Lung (tissue), 12 donors: ENCODE measurements around the gene OR2T11. TPM values are rescaled to one million over a fixed set of nuclear protein-coding genes. Genes with fewer than 3 reads are reported as not detected.

Source experiments
- ATAC-seq: fragments of 200-7000 bp; cut with Tn5 transposase; one replicate; pipeline ENCODE4 v1.9.1; 2020; ENCODE audit warnings: moderate number of reproducible peaks; ENCODE audit not compliant: insufficient read depth, low FRiP score
- DNase-seq, 3 donors: peaks; one replicate each; pipeline ENCODE4 v3.0.0-alpha.2; 2013 to 2017
- H3K27ac ChIP-seq, 2 donors: one replicate each; pipeline ENCODE4 v1.5.1; 2013; ENCODE audit warnings: mild to moderate bottlenecking in 2 of 2, moderate library complexity in 2 of 2, control low read depth in 1 of 2, inconsistent platforms in 1 of 2, low read depth in 1 of 2, low read length in 1 of 2
- H3K27me3 ChIP-seq, 3 donors: one replicate each; pipeline ENCODE4 v1.5.1; 2013; ENCODE audit warnings: low read length in 2 of 3; ENCODE audit not compliant: control insufficient read depth in 3 of 3, insufficient read depth in 3 of 3
- H3K36me3 ChIP-seq, 4 donors: one replicate each; pipeline ENCODE4 v1.5.1; 2013; ENCODE audit warnings: low read length in 4 of 4, mild to moderate bottlenecking in 1 of 4, moderate library complexity in 1 of 4; ENCODE audit not compliant: control insufficient read depth in 4 of 4, insufficient read depth in 4 of 4
- H3K4me1 ChIP-seq, 5 donors: one replicate each; pipeline ENCODE4 v1.5.1; 2013; ENCODE audit warnings: low read length in 5 of 5, mild to moderate bottlenecking in 2 of 5, moderate library complexity in 1 of 5; ENCODE audit not compliant: control insufficient read depth in 5 of 5, insufficient read depth in 5 of 5
- H3K4me3 ChIP-seq: one replicate; pipeline ENCODE4 v1.5.1; 2013; ENCODE audit warnings: mild to moderate bottlenecking, control low read depth, moderate library complexity
- H3K9ac ChIP-seq, 2 donors: one replicate each; pipeline ENCODE4 v1.5.1; 2013; ENCODE audit warnings: low read length in 2 of 2, control low read depth in 1 of 2; ENCODE audit not compliant: insufficient read depth in 1 of 2
- H3K9me3 ChIP-seq, 4 donors: one replicate each; pipeline ENCODE4 v1.5.1; 2013; ENCODE audit warnings: low read length in 3 of 4, mild to moderate bottlenecking in 1 of 4, moderate library complexity in 1 of 4; ENCODE audit not compliant: control insufficient read depth in 4 of 4, insufficient read depth in 3 of 4
- WGBS, 2 donors: extraction: QIAGEN DNeasy Blood & Tissue Kit; methylation state at CpG; one replicate each; pipeline ENCODE4 v1.1.7; 2013; 5-methylcytosine and 5-hydroxymethylcytosine counted together
- polyA plus RNA-seq, 2 donors: library from polyadenylated mRNA; stranded (reverse); fragments of 200-250 nt; gene quantifications; one replicate each; pipeline ENCODE4 v1.2.1, GENCODE V29; 2013
- total RNA-seq, 2 donors: library from RNA; depleted of rRNA in 1 of 2; stranded (reverse); fragments of >200 nt in 1 of 2; gene quantifications; one replicate each; pipeline ENCODE4 v1.2.1, GENCODE V29; 2014 to 2021
- TF ChIP-seq, protein P1 (sequence below): IDR thresholded peaks from 2 replicates; pipeline ENCODE4 v1.5.1; 2012; ENCODE audit warnings: mild to moderate bottlenecking; ENCODE audit errors: control extremely low read depth, extremely low read depth
- donor health status: control.
- donor health status: control.
- donor health status: Bipolar disorder and iron deficiency.
- donor health status: healthy.
- donor health status: DM: yes; HTN: yes; CAD: no.

OR2T11 gene
- total and polyA plus RNA-seq, 4 donors = not detected

GRCh38 chr1:248593226-248593625, 41.7 kb downstream of the OR2T11 start:
- no peak overlapping the region for H3K27ac ChIP-seq
- TF ChIP-seq, protein P1, sequence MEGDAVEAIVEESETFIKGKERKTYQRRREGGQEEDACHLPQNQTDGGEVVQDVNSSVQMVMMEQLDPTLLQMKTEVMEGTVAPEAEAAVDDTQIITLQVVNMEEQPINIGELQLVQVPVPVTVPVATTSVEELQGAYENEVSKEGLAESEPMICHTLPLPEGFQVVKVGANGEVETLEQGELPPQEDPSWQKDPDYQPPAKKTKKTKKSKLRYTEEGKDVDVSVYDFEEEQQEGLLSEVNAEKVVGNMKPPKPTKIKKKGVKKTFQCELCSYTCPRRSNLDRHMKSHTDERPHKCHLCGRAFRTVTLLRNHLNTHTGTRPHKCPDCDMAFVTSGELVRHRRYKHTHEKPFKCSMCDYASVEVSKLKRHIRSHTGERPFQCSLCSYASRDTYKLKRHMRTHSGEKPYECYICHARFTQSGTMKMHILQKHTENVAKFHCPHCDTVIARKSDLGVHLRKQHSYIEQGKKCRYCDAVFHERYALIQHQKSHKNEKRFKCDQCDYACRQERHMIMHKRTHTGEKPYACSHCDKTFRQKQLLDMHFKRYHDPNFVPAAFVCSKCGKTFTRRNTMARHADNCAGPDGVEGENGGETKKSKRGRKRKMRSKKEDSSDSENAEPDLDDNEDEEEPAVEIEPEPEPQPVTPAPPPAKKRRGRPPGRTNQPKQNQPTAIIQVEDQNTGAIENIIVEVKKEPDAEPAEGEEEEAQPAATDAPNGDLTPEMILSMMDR = no peak
- no peaks in the 10 kb centered on the region for H3K36me3 ChIP-seq
- H3K9ac ChIP-seq = no peak overlapping the region
- WGBS, 2 donors = 85 to 94% methylated on average over 5 of the region's 5 CpGs
- no peaks in the 10 kb centered on the region for H3K27me3 ChIP-seq
- peaks cover 0 to 5% (median 0%) of the 10 kb centered on the region in 4 donors for H3K9me3 ChIP-seq
- no peak for DNase-seq
- no peaks in the 10 kb centered on the region for H3K4me1 ChIP-seq
- ATAC-seq = no peak
- no peak overlapping the region for H3K4me3 ChIP-seq

- H3K4me3 ChIP-seq = no peak overlapping the region
- TF ChIP-seq, protein P1 = no peak
- 80 to 100% methylated on average over 1 of the region's 1 CpG for WGBS, 2 donors
- ATAC-seq = no peak
- H3K36me3 ChIP-seq = no peaks in the 10 kb centered on the region
- DNase-seq = no peak
- H3K9me3 ChIP-seq = peaks cover 0 to 5% (median 0%) of the 10 kb centered on the region in 4 donors
- H3K27me3 ChIP-seq = no peaks in the 10 kb centered on the region
- no peaks in the 10 kb centered on the region for H3K4me1 ChIP-seq
- no peak overlapping the region for H3K27ac ChIP-seq
- H3K9ac ChIP-seq = no peak overlapping the region
Observed at GRCh38 chr1:248592655-248593054, 42.2 kb downstream of the OR2T11 start.

- H3K9ac ChIP-seq = no peak overlapping the region
- H3K36me3 ChIP-seq = no peaks in the 10 kb centered on the region
- H3K9me3 ChIP-seq = peaks cover 0 to 5% (median 0%) of the 10 kb centered on the region in 4 donors
- H3K27ac ChIP-seq = no peak overlapping the region
- no peaks in the 10 kb centered on the region for H3K4me1 ChIP-seq
- 95 to 96% methylated on average over 17 of the region's 17 CpGs for WGBS, 2 donors
- no peak overlapping the region for H3K4me3 ChIP-seq
- H3K27me3 ChIP-seq = no peaks in the 10 kb centered on the region
- DNase-seq (no peak), ATAC-seq (no peak)
- TF ChIP-seq, protein P1 = no peak
Observed at GRCh38 chr1:248590055-248590454, 44.8 kb downstream of the OR2T11 start.

GRCh38 chr1:248589334-248589733, 45.6 kb downstream of the OR2T11 start:
- Histone ChIP-seq H3K27ac (no peak overlapping the region), H3K9ac (no peak overlapping the region), H3K4me1 (no peaks in the 10 kb centered on the region), H3K4me3 (no peak overlapping the region), H3K36me3 (no peaks in the 10 kb centered on the region), H3K9me3 (peaks cover 0 to 5% (median 0%) of the 10 kb centered on the region in 4 donors), H3K27me3 (no peaks in the 10 kb centered on the region)
- DNase-seq = no peak
- 87 to 91% methylated on average over 3 of the region's 3 CpGs for WGBS, 2 donors
- ATAC-seq = no peak
- TF ChIP-seq, protein P1 = no peak
